WTC11 (cell line): ENCODE data around the gene HIP1.
"Not testable (repeated sequence)": the region's sequence is repeated elsewhere in the genome, so short reads cannot be mapped to it uniquely, and the experiment has no call there.

Experiments
- HMGXB4 ChIP-seq: sonication (generic); formaldehyde crosslinking; IDR thresholded peaks from 2 replicates; pipeline ENCODE4 v1.8.1; 2023; ENCODE audit warnings: mild to moderate bottlenecking, moderate library complexity, missing genetic modification reagents
- NR2C2 ChIP-seq: sonication (generic); formaldehyde crosslinking; IDR thresholded peaks from 2 replicates; pipeline ENCODE4 v1.8.0; 2022; ENCODE audit warnings: mild to moderate bottlenecking, missing genetic modification reagents

GRCh38 chr7:75593500-75594184 lies 145.1 kb downstream of the HIP1 start:
- TF ChIP-seq HMGXB4, NR2C2 (CRISPR knock-in tag): not testable (repeated sequence)
